B cell (primary cell): ENCODE results near the gene CTNNA3.

Experiments
- EZH2 ChIP-seq: IDR thresholded peaks from 2 replicates; pipeline ENCODE4 v1.6.1; 2012; ENCODE audit warnings: borderline replicate concordance, low read depth, mild to moderate bottlenecking, moderate library complexity, low read length; ENCODE audit not compliant: insufficient read depth, poor library complexity, severe bottlenecking
- TF ChIP-seq, protein P1 (sequence below): fragments of 200-600 bp; IDR thresholded peaks from one replicate; pipeline ENCODE4 v1.8.0; 2022; ENCODE audit warnings: antibody characterized with exemption, mild to moderate bottlenecking

DNA sequence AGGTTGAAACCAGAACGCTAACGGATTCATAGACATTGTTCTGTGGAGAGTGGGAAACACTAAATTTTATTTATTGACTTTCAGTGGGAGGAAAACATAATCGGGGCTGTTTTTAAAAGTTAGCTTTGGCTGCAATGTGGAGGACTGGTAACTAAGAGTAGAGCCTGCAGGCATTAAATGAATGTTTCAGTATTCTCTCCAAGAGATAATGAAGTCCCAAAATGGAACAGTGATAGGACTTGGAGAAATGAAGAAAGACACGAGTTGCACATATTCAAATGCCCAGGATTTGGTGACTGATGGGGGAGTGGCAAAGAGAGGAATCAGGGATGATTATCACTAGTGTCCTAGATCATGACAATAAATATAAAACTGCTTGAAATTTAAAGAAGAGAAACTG, 1130.0 kb downstream of the CTNNA3 start:
- TF ChIP-seq, protein P1, sequence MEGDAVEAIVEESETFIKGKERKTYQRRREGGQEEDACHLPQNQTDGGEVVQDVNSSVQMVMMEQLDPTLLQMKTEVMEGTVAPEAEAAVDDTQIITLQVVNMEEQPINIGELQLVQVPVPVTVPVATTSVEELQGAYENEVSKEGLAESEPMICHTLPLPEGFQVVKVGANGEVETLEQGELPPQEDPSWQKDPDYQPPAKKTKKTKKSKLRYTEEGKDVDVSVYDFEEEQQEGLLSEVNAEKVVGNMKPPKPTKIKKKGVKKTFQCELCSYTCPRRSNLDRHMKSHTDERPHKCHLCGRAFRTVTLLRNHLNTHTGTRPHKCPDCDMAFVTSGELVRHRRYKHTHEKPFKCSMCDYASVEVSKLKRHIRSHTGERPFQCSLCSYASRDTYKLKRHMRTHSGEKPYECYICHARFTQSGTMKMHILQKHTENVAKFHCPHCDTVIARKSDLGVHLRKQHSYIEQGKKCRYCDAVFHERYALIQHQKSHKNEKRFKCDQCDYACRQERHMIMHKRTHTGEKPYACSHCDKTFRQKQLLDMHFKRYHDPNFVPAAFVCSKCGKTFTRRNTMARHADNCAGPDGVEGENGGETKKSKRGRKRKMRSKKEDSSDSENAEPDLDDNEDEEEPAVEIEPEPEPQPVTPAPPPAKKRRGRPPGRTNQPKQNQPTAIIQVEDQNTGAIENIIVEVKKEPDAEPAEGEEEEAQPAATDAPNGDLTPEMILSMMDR: no peak
- TF ChIP-seq EZH2: no peak
